Measurements from ENCODE around the gene CLTRN.

GRCh38 chrX:15674514-15674840, 9.9 kb upstream of the CLTRN start:
- TF ChIP-seq CTCF (IDR thresholded peaks at IDR 0.05; ENCODE audit: low read depth, low read length): no peak
- TF ChIP-seq EZH2phosphoT487 (IDR thresholded peaks at IDR 0.05; ENCODE audit: low read depth): no peak
